PC-3 (cell line): ENCODE measurements around the gene C21orf91.

Source experiments
- CTCF ChIP-seq: fragments of 300-600 bp; sonication (generic); conservative IDR thresholded peaks from 2 replicates; pipeline ENCODE4 v1.5.1; 2017; ENCODE audit warnings: antibody characterized with exemption, low read depth, mild to moderate bottlenecking, low read length
- EZH2phosphoT487 ChIP-seq: fragments of 300-600 bp; sonication (generic); IDR thresholded peaks from 2 replicates; pipeline ENCODE4 v1.6.1; 2018; ENCODE audit warnings: mild to moderate bottlenecking, antibody characterized with exemption, low read length, borderline replicate concordance

DNA sequence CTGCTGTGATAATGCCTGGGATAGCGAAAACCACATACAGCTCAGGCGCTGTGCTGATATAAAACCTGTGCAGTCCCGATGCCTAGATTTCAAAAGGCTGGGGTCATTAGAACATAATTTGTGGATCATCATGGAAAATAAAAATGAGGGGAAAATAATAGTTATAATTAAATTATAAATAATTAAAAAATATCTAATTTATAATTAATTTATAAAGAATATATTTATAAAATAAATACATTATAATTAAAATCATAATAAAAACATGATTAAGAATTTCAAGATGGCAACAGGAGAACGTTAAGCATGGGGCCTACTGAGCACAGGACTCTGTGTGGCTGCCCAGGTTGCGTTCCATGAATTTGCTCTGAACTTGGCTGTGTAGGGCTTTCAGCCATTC is 53.9 kb downstream of the C21orf91 start:
- TF ChIP-seq CTCF (no peak), EZH2phosphoT487 (no peak)
